ENCODE measurements around the gene TSHZ1.

Gene TSHZ1

DNA sequence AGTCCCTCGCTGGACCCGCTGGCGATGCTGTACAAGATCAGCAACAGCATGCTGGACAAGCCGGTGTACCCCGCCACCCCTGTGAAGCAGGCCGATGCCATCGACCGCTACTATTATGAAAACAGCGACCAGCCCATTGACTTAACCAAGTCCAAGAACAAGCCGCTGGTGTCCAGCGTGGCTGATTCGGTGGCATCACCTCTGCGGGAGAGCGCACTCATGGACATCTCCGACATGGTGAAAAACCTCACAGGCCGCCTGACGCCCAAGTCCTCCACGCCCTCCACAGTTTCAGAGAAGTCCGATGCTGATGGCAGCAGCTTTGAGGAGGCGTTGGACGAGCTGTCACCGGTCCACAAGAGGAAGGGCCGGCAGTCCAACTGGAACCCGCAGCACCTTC is 77.1 kb downstream of the TSHZ1 start:
- no peaks in the 10 kb centered on the region for H3K27me3 ChIP-seq (ENCODE audit: insufficient read depth, low read length, poor library complexity, severe bottlenecking)
- H3F3A ChIP-seq (ENCODE audit: low read depth): no peaks in the 10 kb centered on the region
- no peaks in the 10 kb centered on the region for H3K9me2 ChIP-seq (replicated peaks; ENCODE audit: low read depth, low read length)
- H3K9ac ChIP-seq (ENCODE audit: low read depth, low read length, poor library complexity, severe bottlenecking): no peak overlapping the region
- no peak overlapping the region for H3K4me3 ChIP-seq (ENCODE audit: low read length, poor library complexity, severe bottlenecking)
- no peak overlapping the region for H3K4me2 ChIP-seq (ENCODE audit: low read depth, low read length, poor library complexity, severe bottlenecking)
- no peaks in the 10 kb centered on the region for H3K9me3 ChIP-seq (ENCODE audit: insufficient read depth, low read depth, low read length)
- peaks cover 5% of the 10 kb centered on the region for H4K20me1 ChIP-seq (ENCODE audit: insufficient read depth, low read length, poor library complexity, severe bottlenecking)
- no peak for TF ChIP-seq EZH2phosphoT487 (IDR thresholded peaks at IDR 0.05; ENCODE audit: borderline replicate concordance)
- TF ChIP-seq, protein P1, sequence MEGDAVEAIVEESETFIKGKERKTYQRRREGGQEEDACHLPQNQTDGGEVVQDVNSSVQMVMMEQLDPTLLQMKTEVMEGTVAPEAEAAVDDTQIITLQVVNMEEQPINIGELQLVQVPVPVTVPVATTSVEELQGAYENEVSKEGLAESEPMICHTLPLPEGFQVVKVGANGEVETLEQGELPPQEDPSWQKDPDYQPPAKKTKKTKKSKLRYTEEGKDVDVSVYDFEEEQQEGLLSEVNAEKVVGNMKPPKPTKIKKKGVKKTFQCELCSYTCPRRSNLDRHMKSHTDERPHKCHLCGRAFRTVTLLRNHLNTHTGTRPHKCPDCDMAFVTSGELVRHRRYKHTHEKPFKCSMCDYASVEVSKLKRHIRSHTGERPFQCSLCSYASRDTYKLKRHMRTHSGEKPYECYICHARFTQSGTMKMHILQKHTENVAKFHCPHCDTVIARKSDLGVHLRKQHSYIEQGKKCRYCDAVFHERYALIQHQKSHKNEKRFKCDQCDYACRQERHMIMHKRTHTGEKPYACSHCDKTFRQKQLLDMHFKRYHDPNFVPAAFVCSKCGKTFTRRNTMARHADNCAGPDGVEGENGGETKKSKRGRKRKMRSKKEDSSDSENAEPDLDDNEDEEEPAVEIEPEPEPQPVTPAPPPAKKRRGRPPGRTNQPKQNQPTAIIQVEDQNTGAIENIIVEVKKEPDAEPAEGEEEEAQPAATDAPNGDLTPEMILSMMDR (conservative IDR thresholded peaks at IDR 0.05; ENCODE audit: low read length): no peak
- H3K79me2 ChIP-seq (ENCODE audit: insufficient read depth, low read length): peaks cover 4% of the 10 kb centered on the region; the same call in 1 of the 2 replicates
- H3K36me3 ChIP-seq (ENCODE audit: insufficient read depth, low read length): peaks cover 46% of the 10 kb centered on the region; the same call in 1 of the 2 replicates
- H3K4me1 ChIP-seq (ENCODE audit: insufficient read depth, low read length, poor library complexity, severe bottlenecking): no peaks in the 10 kb centered on the region
- no peak overlapping the region for H2AFZ ChIP-seq (ENCODE audit: low read length)

DNA sequence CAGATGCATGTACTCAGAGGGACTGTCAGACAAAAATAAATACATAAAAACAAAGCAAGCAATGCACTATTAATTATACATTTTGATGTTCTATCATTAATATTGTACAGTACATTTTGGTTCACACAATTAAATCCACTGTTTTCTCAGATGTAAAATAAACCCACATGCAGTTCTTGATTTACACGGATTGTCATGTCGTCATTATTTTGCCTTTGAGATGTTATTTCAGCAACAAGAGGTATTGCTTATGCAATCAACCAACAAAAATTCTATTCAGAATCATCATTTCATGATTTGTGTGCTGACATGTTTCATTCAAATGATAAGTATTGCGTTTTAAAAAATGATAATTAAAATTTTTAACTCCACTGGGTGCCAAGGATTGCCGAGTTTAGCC is 79.2 kb downstream of the TSHZ1 start:
- H3K9me2 ChIP-seq (replicated peaks; ENCODE audit: low read depth, low read length): no peaks in the 10 kb centered on the region
- no peaks in the 10 kb centered on the region for H3K79me2 ChIP-seq (ENCODE audit: insufficient read depth, low read length)
- H3K27me3 ChIP-seq (ENCODE audit: insufficient read depth, low read length, poor library complexity, severe bottlenecking): no peaks in the 10 kb centered on the region
- TF ChIP-seq, protein P1 (conservative IDR thresholded peaks at IDR 0.05; ENCODE audit: low read length): no peak
- TF ChIP-seq EZH2phosphoT487 (IDR thresholded peaks at IDR 0.05; ENCODE audit: borderline replicate concordance): no peak
- H3F3A ChIP-seq (ENCODE audit: low read depth): no peaks in the 10 kb centered on the region
- H3K4me1 ChIP-seq (ENCODE audit: insufficient read depth, low read length, poor library complexity, severe bottlenecking): no peaks in the 10 kb centered on the region
- no peak overlapping the region for H3K9ac ChIP-seq (ENCODE audit: low read depth, low read length, poor library complexity, severe bottlenecking)
- peaks cover 3% of the 10 kb centered on the region for H4K20me1 ChIP-seq (ENCODE audit: insufficient read depth, low read length, poor library complexity, severe bottlenecking)
- no peak overlapping the region for H2AFZ ChIP-seq (ENCODE audit: low read length)
- H3K9me3 ChIP-seq (ENCODE audit: insufficient read depth, low read depth, low read length): no peaks in the 10 kb centered on the region
- H3K36me3 ChIP-seq (ENCODE audit: insufficient read depth, low read length): peaks cover 46% of the 10 kb centered on the region; the same call in 1 of the 2 replicates
- H3K4me2 ChIP-seq (ENCODE audit: low read depth, low read length, poor library complexity, severe bottlenecking): no peak overlapping the region
- no peak overlapping the region for H3K4me3 ChIP-seq (ENCODE audit: low read length, poor library complexity, severe bottlenecking)

DNA sequence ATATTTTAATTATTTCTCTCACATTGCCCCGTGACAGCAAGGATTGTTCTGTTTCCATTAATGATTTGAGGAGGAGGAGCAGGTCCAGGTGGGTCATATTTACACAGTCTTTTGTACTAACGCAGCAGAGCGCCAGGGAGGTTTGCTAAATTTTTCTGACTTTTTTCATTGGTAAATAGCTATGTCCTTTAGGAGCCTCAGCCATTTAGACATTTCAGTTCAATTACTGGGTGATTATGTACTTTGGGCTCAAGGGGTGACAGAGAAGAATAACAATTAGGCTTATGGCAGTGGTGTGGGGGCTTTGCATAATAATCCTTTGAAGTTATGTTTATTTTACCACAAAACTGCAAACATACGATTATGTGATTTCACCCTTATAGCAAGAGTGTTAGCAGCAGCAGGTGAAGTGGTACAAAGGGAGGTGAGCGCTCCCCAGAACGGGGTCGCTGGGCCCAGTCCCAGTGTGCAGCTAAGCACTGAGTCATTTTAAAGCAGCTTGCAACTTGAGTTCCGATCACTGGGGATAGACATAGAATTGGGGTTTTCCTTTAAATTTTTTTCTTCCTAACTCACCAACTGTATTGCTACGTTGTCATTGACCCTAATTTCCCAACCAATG is 80.3 kb downstream of the TSHZ1 start:
- Histone ChIP-seq H3F3A (ENCODE audit: low read depth) (no peaks in the 10 kb centered on the region), H3K79me2 (ENCODE audit: insufficient read depth, low read length) (no peaks in the 10 kb centered on the region), H3K9me3 (ENCODE audit: insufficient read depth, low read depth, low read length) (no peaks in the 10 kb centered on the region), H3K9ac (ENCODE audit: low read depth, low read length, poor library complexity, severe bottlenecking) (no peak overlapping the region), H2AFZ (ENCODE audit: low read length) (no peak overlapping the region), H3K4me1 (ENCODE audit: insufficient read depth, low read length, poor library complexity, severe bottlenecking) (no peaks in the 10 kb centered on the region), H3K36me3 (ENCODE audit: insufficient read depth, low read length) (peaks cover 40% of the 10 kb centered on the region; the same call in 1 of the 2 replicates), H3K27me3 (ENCODE audit: insufficient read depth, low read length, poor library complexity, severe bottlenecking) (no peaks in the 10 kb centered on the region), H3K4me3 (ENCODE audit: low read length, poor library complexity, severe bottlenecking) (no peak overlapping the region), H4K20me1 (ENCODE audit: insufficient read depth, low read length, poor library complexity, severe bottlenecking) (no peaks in the 10 kb centered on the region), H3K9me2 (replicated peaks; ENCODE audit: low read depth, low read length) (no peaks in the 10 kb centered on the region), H3K4me2 (ENCODE audit: low read depth, low read length, poor library complexity, severe bottlenecking) (no peak overlapping the region)
- no peak for TF ChIP-seq EZH2phosphoT487 (IDR thresholded peaks at IDR 0.05; ENCODE audit: borderline replicate concordance)
- TF ChIP-seq, protein P1 (conservative IDR thresholded peaks at IDR 0.05; ENCODE audit: low read length): no peak
